ENCODE results near the gene SEC23A. TPM values are rescaled to one million over a fixed set of nuclear protein-coding genes. Genes with fewer than 3 reads are reported as not detected.

Gene SEC23A
- total and polyA plus RNA-seq, 3 donors from 2014 or later: 39.0 to 79.2 (median 52.4) TPM

- no peak overlapping the region for H3K4me3 ChIP-seq
- no peaks in the 10 kb centered on the region for H3K9me3 ChIP-seq
- DNase-seq: no peak
- WGBS, 2 donors: 96 to 98% methylated on average over 2 of the region's 2 CpGs
- no peaks in the 10 kb centered on the region for H3K4me1 ChIP-seq
- intact Hi-C loops (cut with DNase I; ENCODE audit: low total_unique reads): no loop called here
- H3K36me3 ChIP-seq (ENCODE audit: low read depth, missing control alignments): no peaks in the 10 kb centered on the region
- no peak for TF ChIP-seq POLR2A (IDR thresholded peaks at IDR 0.05)
- no peak for TF ChIP-seq CTCF (IDR thresholded peaks at IDR 0.05)
- H3K27ac ChIP-seq: no peak overlapping the region
- H3K27me3 ChIP-seq: no peaks in the 10 kb centered on the region
These were observed 62.5 kb downstream of the SEC23A start for GRCh38 chr14:39040529-39040928.

- H3K9me3 ChIP-seq: no peaks in the 10 kb centered on the region
- no peak for TF ChIP-seq POLR2A (IDR thresholded peaks at IDR 0.05)
- WGBS, 2 donors: 95 to 100% methylated on average over 2 of the region's 2 CpGs
- no peaks in the 10 kb centered on the region for H3K36me3 ChIP-seq (ENCODE audit: low read depth, missing control alignments)
- H3K4me1 ChIP-seq: no peaks in the 10 kb centered on the region
- no peak overlapping the region for H3K27ac ChIP-seq
- no peaks in the 10 kb centered on the region for H3K27me3 ChIP-seq
- no peak overlapping the region for H3K4me3 ChIP-seq
- no peak for DNase-seq
- intact Hi-C loops (cut with DNase I; ENCODE audit: low total_unique reads): no loop called here
These were observed 64.5 kb downstream of the SEC23A start for GRCh38 chr14:39038542-39038941.

GRCh38 chr14:39036760-39037159, 66.3 kb downstream of the SEC23A start:
- H3K27ac ChIP-seq: no peak overlapping the region
- H3K4me3 ChIP-seq: no peak overlapping the region
- H3K4me1 ChIP-seq: no peaks in the 10 kb centered on the region
- TF ChIP-seq CTCF (IDR thresholded peaks at IDR 0.05): no peak
- no peak for TF ChIP-seq POLR2A (IDR thresholded peaks at IDR 0.05)
- no peak for DNase-seq
- WGBS, 2 donors: 94 to 99% methylated on average over 5 of the region's 5 CpGs
- no peaks in the 10 kb centered on the region for H3K36me3 ChIP-seq (ENCODE audit: low read depth, missing control alignments)
- intact Hi-C loops (cut with DNase I; ENCODE audit: low total_unique reads): no loop called here
- H3K9me3 ChIP-seq: no peaks in the 10 kb centered on the region
- H3K27me3 ChIP-seq: no peaks in the 10 kb centered on the region

GRCh38 chr14:39035336-39035735, 67.7 kb downstream of the SEC23A start:
- no peak overlapping the region for H3K27ac ChIP-seq
- intact Hi-C loops (cut with DNase I; ENCODE audit: low total_unique reads): no loop called here
- H3K9me3 ChIP-seq: no peaks in the 10 kb centered on the region
- TF ChIP-seq CTCF (IDR thresholded peaks at IDR 0.05): no peak
- TF ChIP-seq POLR2A (IDR thresholded peaks at IDR 0.05): no peak
- H3K36me3 ChIP-seq (ENCODE audit: low read depth, missing control alignments): no peaks in the 10 kb centered on the region
- no peak for DNase-seq
- no peaks in the 10 kb centered on the region for H3K27me3 ChIP-seq
- H3K4me3 ChIP-seq: no peak overlapping the region
- no peaks in the 10 kb centered on the region for H3K4me1 ChIP-seq

- TF ChIP-seq POLR2A (IDR thresholded peaks at IDR 0.05) (no peak), CTCF (IDR thresholded peaks at IDR 0.05) (no peak)
- Histone ChIP-seq H3K27me3 (no peaks in the 10 kb centered on the region), H3K4me3 (no peak overlapping the region), H3K9me3 (no peaks in the 10 kb centered on the region), H3K4me1 (no peaks in the 10 kb centered on the region), H3K27ac (no peak overlapping the region), H3K36me3 (ENCODE audit: low read depth, missing control alignments) (no peaks in the 10 kb centered on the region)
- no peak for DNase-seq
- WGBS, 2 donors: 47 to 54% methylated on average over 3 of the region's 3 CpGs
- intact Hi-C loops (cut with DNase I; ENCODE audit: low total_unique reads): no loop called here
These were observed 68.3 kb downstream of the SEC23A start for GRCh38 chr14:39034481-39035296.
